HCT116 (cell line): ENCODE measurements around the gene CWH43.

Source experiments
- ATF3 ChIP-seq: IDR thresholded peaks from 2 replicates; pipeline ENCODE4 v1.6.1; 2012
- CEBPB ChIP-seq: IDR thresholded peaks from 2 replicates; pipeline ENCODE4 v1.6.1; 2012; ENCODE audit warnings: low read depth
- CTCF ChIP-seq, 3 experiments: fragments of 200-600 bp in 1 of 3; sonication (generic) in 1 of 3; IDR thresholded peaks in 2 of 3; conservative IDR thresholded peaks in 1 of 3; 2 replicates each; pipeline ENCODE4 v1.5.1; 2012 to 2017; ENCODE audit warnings: low read depth in 2 of 3, low read length in 2 of 3, antibody characterized with exemption in 1 of 3, borderline replicate concordance in 1 of 3, control low read depth in 1 of 3, mild to moderate bottlenecking in 1 of 3, mixed read lengths in 1 of 3, mixed run types in 1 of 3, moderate library complexity in 1 of 3; ENCODE audit not compliant: insufficient read depth in 1 of 3
- EZH2phosphoT487 ChIP-seq: fragments of 200-600 bp; IDR thresholded peaks from 2 replicates; pipeline ENCODE4 v1.6.1; 2018; ENCODE audit warnings: antibody characterized with exemption, borderline replicate concordance
- JUND ChIP-seq: IDR thresholded peaks from 2 replicates; pipeline ENCODE4 v1.6.1; 2012
- POLR2A ChIP-seq: IDR thresholded peaks from 2 replicates; pipeline ENCODE4 v1.7.0; 2011; ENCODE audit warnings: borderline replicate concordance; ENCODE audit not compliant: insufficient read depth, insufficient read length; ENCODE audit errors: extremely low read depth
- POLR2AphosphoS5 ChIP-seq: IDR thresholded peaks from 2 replicates; pipeline ENCODE4 v1.6.1; 2011; ENCODE audit warnings: mild to moderate bottlenecking, low read depth, low read length, moderate library complexity
- SP1 ChIP-seq: IDR thresholded peaks from 2 replicates; pipeline ENCODE4 v1.6.1; 2012; ENCODE audit warnings: low read depth
- YY1 ChIP-seq: IDR thresholded peaks from 2 replicates; pipeline ENCODE4 v1.6.1; 2011; ENCODE audit warnings: low read length, low read depth, moderate library complexity, mild to moderate bottlenecking; ENCODE audit not compliant: insufficient replicate concordance; ENCODE audit errors: extremely low read depth
- ZFX ChIP-seq: fragments of 450-650 bp; IDR thresholded peaks from 2 replicates; pipeline ENCODE4 v1.6.1; 2017
- ZNF274 ChIP-seq: fragments of 200-500 bp; sonication (Bioruptor generic); IDR thresholded peaks from 2 replicates; pipeline ENCODE4 v1.6.1; 2014; ENCODE audit warnings: mild to moderate bottlenecking, low read depth, low read length, inconsistent platforms

GRCh38 chr4:48958582-48958981, 27.5 kb upstream of the CWH43 start:
- TF ChIP-seq CTCF (IDR thresholded peaks at IDR 0.05 in 2 of 3, conservative IDR thresholded peaks at IDR 0.05 in 1 of 3; ENCODE audit: borderline replicate concordance in 1 of 3, insufficient read depth in 1 of 3, low read depth in 2 of 3, low read length in 2 of 3), result no peak
- TF ChIP-seq POLR2AphosphoS5, result no peak
- no peak for TF ChIP-seq POLR2A
- TF ChIP-seq CEBPB, result no peak
- TF ChIP-seq EZH2phosphoT487, result no peak
- TF ChIP-seq ZFX, result no peak
- no peak for TF ChIP-seq SP1
- no peak for TF ChIP-seq ATF3
- TF ChIP-seq YY1, result no peak
- no peak for TF ChIP-seq ZNF274
- no peak for TF ChIP-seq JUND
